ENCODE measurements around the gene KLHL2.
"Not testable (repeated sequence)": the region's sequence is repeated elsewhere in the genome, so short reads cannot be mapped to it uniquely, and the experiment has no call there.

Gene KLHL2

DNA sequence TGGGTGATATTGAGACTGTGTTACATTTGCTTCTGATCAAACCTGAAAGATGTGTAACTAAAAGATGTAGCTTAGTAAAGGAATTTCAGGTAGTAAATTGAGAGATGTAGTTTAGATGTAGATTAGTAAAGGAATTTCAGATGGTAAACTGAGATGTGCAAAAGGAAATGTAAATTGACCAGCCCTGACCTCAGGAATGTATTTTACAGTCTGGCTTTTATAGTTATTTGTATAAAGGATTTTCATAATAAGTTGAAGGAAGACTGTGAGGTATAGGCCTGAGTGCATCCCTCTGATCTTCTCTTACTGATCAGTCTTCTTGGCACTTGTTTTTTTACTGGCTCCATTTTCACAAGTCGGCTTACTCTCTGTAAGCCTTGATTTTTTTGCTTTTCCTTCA is 3.2 kb downstream of the KLHL2 start:
- Histone ChIP-seq H3K9me3 (ENCODE audit: control insufficient read depth, insufficient read depth, low read length) (0 out of 2 replicates have a peak, but pooled peaks cover 2% of the 10 kb centered on the region), H3K4me1 (ENCODE audit: insufficient read depth, low read length) (peaks cover 14% of the 10 kb centered on the region; the same call in 1 of the 2 replicates), H3K36me3 (ENCODE audit: insufficient read depth, low read length) (no peaks in the 10 kb centered on the region), H3K9ac (ENCODE audit: low read depth, low read length) (no peak overlapping the region)

GRCh38 chr4:165212647-165213046 is 5.3 kb downstream of the KLHL2 start:
- H3K4me1 ChIP-seq (ENCODE audit: insufficient read depth, low read length), result peaks cover 14% of the 10 kb centered on the region; the same call in 1 of the 2 replicates
- not testable (repeated sequence) for H3K9me3 ChIP-seq (ENCODE audit: control insufficient read depth, insufficient read depth, low read length); H3K9ac ChIP-seq (ENCODE audit: low read depth, low read length); H3K36me3 ChIP-seq (ENCODE audit: insufficient read depth, low read length)

GRCh38 chr4:165213404-165213803 is 6.0 kb downstream of the KLHL2 start:
- peaks cover 14% of the 10 kb centered on the region; the same call in 1 of the 2 replicates for H3K4me1 ChIP-seq (ENCODE audit: insufficient read depth, low read length)
- H3K9ac ChIP-seq (ENCODE audit: low read depth, low read length); H3K9me3 ChIP-seq (ENCODE audit: control insufficient read depth, insufficient read depth, low read length); H3K36me3 ChIP-seq (ENCODE audit: insufficient read depth, low read length): not testable (repeated sequence)

GRCh38 chr4:165213991-165214709 is 6.8 kb downstream of the KLHL2 start:
- not testable (repeated sequence) for H3K9ac ChIP-seq (ENCODE audit: low read depth, low read length); H3K36me3 ChIP-seq (ENCODE audit: insufficient read depth, low read length); H3K9me3 ChIP-seq (ENCODE audit: control insufficient read depth, insufficient read depth, low read length)
- H3K4me1 ChIP-seq (ENCODE audit: insufficient read depth, low read length), result peaks cover 14% of the 10 kb centered on the region; the same call in 1 of the 2 replicates

- H3K36me3 ChIP-seq (ENCODE audit: insufficient read depth, low read length); H3K9ac ChIP-seq (ENCODE audit: low read depth, low read length); H3K4me1 ChIP-seq (ENCODE audit: insufficient read depth, low read length); H3K9me3 ChIP-seq (ENCODE audit: control insufficient read depth, insufficient read depth, low read length): not testable (repeated sequence)
Measured at GRCh38 chr4:165215034-165215751, 7.8 kb downstream of the KLHL2 start.

- H3K4me1 ChIP-seq (ENCODE audit: insufficient read depth, low read length); H3K9me3 ChIP-seq (ENCODE audit: control insufficient read depth, insufficient read depth, low read length); H3K9ac ChIP-seq (ENCODE audit: low read depth, low read length); H3K36me3 ChIP-seq (ENCODE audit: insufficient read depth, low read length): not testable (repeated sequence)
Measured at GRCh38 chr4:165215761-165216487, 8.6 kb downstream of the KLHL2 start.

DNA sequence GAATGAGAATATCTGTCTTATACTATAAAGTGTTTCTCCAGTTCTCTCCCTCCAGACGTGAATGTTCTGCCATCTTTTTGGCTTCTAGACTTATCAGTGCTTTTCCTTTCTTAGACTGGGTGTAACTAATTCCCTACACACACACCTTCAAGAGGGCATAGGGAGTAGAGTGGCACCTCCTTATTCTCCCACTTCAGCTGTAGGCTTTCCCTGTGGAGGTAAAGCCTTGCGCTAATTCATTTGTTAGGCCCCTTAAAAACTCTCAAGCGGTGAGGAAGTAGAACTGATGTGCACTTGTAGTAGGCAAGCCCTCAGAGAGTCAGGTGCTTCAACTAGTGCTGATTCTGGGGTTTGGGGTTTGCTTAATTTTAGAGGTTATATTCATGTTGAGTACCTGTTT is 10.0 kb downstream of the KLHL2 start:
- no peaks in the 10 kb centered on the region for H3K36me3 ChIP-seq (ENCODE audit: insufficient read depth, low read length)
- no peaks in the 10 kb centered on the region; the same call in 1 of the 2 replicates for H3K4me1 ChIP-seq (ENCODE audit: insufficient read depth, low read length)
- no peak overlapping the region for H3K9ac ChIP-seq (ENCODE audit: low read depth, low read length)
- 0 out of 2 replicates have a peak, but pooled peaks cover 2% of the 10 kb centered on the region for H3K9me3 ChIP-seq (ENCODE audit: control insufficient read depth, insufficient read depth, low read length)

DNA sequence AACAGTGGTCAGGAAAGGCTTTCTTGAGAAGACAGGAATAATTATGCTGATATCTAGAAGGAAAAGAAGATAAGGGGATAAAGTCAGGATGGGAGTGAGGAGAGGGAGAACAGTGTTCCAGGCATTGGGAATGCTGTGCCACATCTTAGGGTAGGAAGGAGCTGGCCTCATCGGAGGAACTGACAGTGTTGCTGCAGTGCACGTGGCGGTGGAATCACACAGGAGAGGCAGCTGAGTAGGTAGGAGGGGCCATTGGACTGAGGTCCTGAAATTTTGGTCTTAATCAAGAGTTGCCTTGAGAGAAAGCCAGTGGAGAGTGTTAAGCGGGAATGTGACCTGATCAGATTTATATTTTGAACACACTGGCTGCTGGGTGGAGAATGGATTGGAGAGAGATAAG is 13.9 kb downstream of the KLHL2 start:
- not testable (repeated sequence) for H3K9me3 ChIP-seq (ENCODE audit: control insufficient read depth, insufficient read depth, low read length); H3K9ac ChIP-seq (ENCODE audit: low read depth, low read length); H3K36me3 ChIP-seq (ENCODE audit: insufficient read depth, low read length); H3K4me1 ChIP-seq (ENCODE audit: insufficient read depth, low read length)

- not testable (repeated sequence) for H3K9ac ChIP-seq (ENCODE audit: low read depth, low read length); H3K36me3 ChIP-seq (ENCODE audit: insufficient read depth, low read length); H3K9me3 ChIP-seq (ENCODE audit: control insufficient read depth, insufficient read depth, low read length); H3K4me1 ChIP-seq (ENCODE audit: insufficient read depth, low read length)
Measured at GRCh38 chr4:165221993-165222650, 14.8 kb downstream of the KLHL2 start.

DNA sequence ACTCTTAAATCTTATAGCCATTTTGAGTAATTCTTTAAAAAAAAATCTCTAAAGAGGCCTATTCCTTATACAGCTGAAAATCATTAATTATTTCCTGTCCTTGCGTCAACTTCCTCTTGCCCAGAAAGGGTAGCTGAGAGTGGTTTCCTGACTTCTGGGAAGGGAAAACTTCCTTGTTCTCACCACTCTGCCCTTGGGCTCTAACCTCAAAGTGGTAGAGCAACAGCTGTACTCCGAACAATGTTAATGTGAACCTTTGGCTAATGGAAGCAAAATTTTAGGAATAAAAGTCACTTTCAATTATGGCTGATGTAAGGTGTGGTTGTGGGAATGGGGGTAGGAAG is 15.3 kb downstream of the KLHL2 start:
- H3K9ac ChIP-seq (ENCODE audit: low read depth, low read length), result no peak overlapping the region

DNA sequence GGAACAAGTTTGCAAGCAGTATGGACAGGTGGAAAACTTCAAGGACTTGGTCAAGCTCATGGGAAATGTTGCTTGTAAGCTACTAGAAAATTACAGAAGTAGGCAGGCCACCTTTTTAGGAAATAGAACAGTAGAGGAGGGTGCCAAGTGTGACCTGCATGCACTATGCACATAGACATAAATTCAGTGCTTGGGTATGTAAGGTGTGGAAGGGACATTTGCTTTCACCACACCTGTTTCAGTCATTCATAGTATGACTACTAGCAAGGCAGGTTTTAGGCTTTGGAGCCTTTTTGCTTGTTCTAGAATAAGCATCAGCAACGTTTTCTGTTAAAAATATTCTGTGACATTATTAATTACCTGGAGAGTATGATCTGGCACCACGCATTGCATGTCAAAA is 20.0 kb downstream of the KLHL2 start:
- H3K9me3 ChIP-seq (ENCODE audit: control insufficient read depth, insufficient read depth, low read length); H3K9ac ChIP-seq (ENCODE audit: low read depth, low read length); H3K36me3 ChIP-seq (ENCODE audit: insufficient read depth, low read length); H3K4me1 ChIP-seq (ENCODE audit: insufficient read depth, low read length): not testable (repeated sequence)

More for the DNA sequence above, 15.3 kb downstream of the KLHL2 start:
- peaks cover 4% of the 10 kb centered on the region for H3K4me1 ChIP-seq (ENCODE audit: insufficient read depth, low read length)
- H3K9me3 ChIP-seq (ENCODE audit: control insufficient read depth, insufficient read depth, low read length), result no peaks in the 10 kb centered on the region
- no peaks in the 10 kb centered on the region for H3K36me3 ChIP-seq (ENCODE audit: insufficient read depth, low read length)

DNA sequence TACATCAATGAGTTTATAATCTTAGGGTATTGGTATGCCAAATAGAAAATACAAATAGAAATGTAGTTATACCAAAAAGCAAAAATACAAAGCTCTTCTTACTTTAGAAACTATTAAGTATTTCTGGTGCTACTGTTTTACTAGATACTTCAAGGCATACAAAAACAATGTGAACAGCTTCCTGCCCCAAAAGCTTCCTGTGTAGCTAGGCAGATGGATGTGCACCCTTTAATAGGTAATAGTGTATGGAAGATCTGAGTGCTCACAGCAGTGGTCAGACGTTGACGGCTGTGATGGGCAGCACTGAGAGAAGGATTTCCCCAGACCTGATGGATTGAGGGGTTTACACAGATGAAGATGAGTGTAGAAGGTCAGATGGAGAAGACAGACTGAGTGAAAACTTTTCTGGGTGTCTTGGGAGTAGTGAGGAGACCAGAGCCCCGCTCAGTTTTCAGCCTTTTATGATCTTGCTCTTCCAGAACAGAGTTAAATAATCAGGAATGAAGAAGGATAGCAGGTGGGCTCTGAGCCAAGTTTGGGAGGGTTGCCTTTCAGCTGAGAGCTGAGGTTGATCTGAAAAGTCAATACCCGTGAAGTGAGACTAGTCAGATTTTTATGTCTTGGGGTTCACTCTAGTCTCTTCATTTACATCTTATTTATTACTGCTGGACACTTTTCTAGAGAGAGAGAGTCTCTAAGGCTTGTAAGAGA is 22.3 kb downstream of the KLHL2 start:
- H3K4me1 ChIP-seq (ENCODE audit: insufficient read depth, low read length); H3K9me3 ChIP-seq (ENCODE audit: control insufficient read depth, insufficient read depth, low read length); H3K36me3 ChIP-seq (ENCODE audit: insufficient read depth, low read length); H3K9ac ChIP-seq (ENCODE audit: low read depth, low read length): not testable (repeated sequence)

GRCh38 chr4:165232623-165233433 is 25.5 kb downstream of the KLHL2 start:
- H3K9ac ChIP-seq (ENCODE audit: low read depth, low read length); H3K36me3 ChIP-seq (ENCODE audit: insufficient read depth, low read length); H3K4me1 ChIP-seq (ENCODE audit: insufficient read depth, low read length); H3K9me3 ChIP-seq (ENCODE audit: control insufficient read depth, insufficient read depth, low read length): not testable (repeated sequence)
